Activated CD4-positive, alpha-beta T cell treated with anti-CD3 and anti-CD28 coated beads, Interleukin-2, amount 50 U/mL, for 4 hours (primary cell): ENCODE measurements around the gene DLGAP3.

Source experiments
- DNase-seq, 2 experiments: peaks; one replicate each; pipeline ENCODE4 v3.0.0-alpha.2; 2020

DLGAP3 gene

GRCh38 chr1:34928699-34929496 is 552 bp downstream of the DLGAP3 start:
- DNase-seq, result no peak

- no peak for DNase-seq
Measured at GRCh38 chr1:34928066-34928696, 1.3 kb downstream of the DLGAP3 start.

- DNase-seq, result no peak
Measured at GRCh38 chr1:34927316-34927715, 2.1 kb downstream of the DLGAP3 start.

GRCh38 chr1:34926894-34927293 is 2.6 kb downstream of the DLGAP3 start:
- no peak for DNase-seq

GRCh38 chr1:34926156-34926555 is 3.3 kb downstream of the DLGAP3 start:
- DNase-seq, result no peak

GRCh38 chr1:34925730-34926129 is 3.7 kb downstream of the DLGAP3 start:
- DNase-seq, result no peak

- DNase-seq, result peak; percentile 29 to 42
Measured at GRCh38 chr1:34924759-34925555, 4.5 kb downstream of the DLGAP3 start.

GRCh38 chr1:34923490-34923889 is 6.0 kb downstream of the DLGAP3 start:
- no peak for DNase-seq

- no peak for DNase-seq
Measured at GRCh38 chr1:34918977-34919561, 10.4 kb downstream of the DLGAP3 start.

GRCh38 chr1:34918386-34918976 is 11.0 kb downstream of the DLGAP3 start:
- no peak for DNase-seq

- no peak for DNase-seq
Measured at GRCh38 chr1:34917017-34917416, 12.4 kb downstream of the DLGAP3 start.

GRCh38 chr1:34916104-34916503 is 13.3 kb downstream of the DLGAP3 start:
- DNase-seq, result no peak

GRCh38 chr1:34915521-34915920 is 13.9 kb downstream of the DLGAP3 start:
- no peak for DNase-seq

- DNase-seq, result no peak
Measured at GRCh38 chr1:34914958-34915357, 14.5 kb downstream of the DLGAP3 start.

GRCh38 chr1:34911465-34911864 is 18.0 kb downstream of the DLGAP3 start:
- no peak for DNase-seq

GRCh38 chr1:34910425-34910824 is 19.0 kb downstream of the DLGAP3 start:
- no peak for DNase-seq

GRCh38 chr1:34908369-34908768 is 21.1 kb downstream of the DLGAP3 start:
- no peak for DNase-seq

GRCh38 chr1:34907487-34908090 is 21.9 kb downstream of the DLGAP3 start:
- DNase-seq, result no peak

- no peak for DNase-seq
Measured at GRCh38 chr1:34906756-34907155, 22.7 kb downstream of the DLGAP3 start.

GRCh38 chr1:34906222-34906621 is 23.2 kb downstream of the DLGAP3 start:
- DNase-seq, result no peak

- DNase-seq, result no peak
Measured at GRCh38 chr1:34905098-34905459, 24.4 kb downstream of the DLGAP3 start.
